ENCODE data around the gene MRGPRG.

The MRGPRG gene

GRCh38 chr11:3222941-3223915, 4.6 kb upstream of the MRGPRG start:
- Histone ChIP-seq H4K20me1 (ENCODE audit: insufficient read depth, low read length) (no peaks in the 10 kb centered on the region), H3K27ac (ENCODE audit: low read length) (peak overlapping the region; percentile 53), H3K4me1 (ENCODE audit: insufficient read depth, low read length) (peaks cover 23% of the 10 kb centered on the region), H3K4me2 (ENCODE audit: insufficient read depth, low read length) (peak overlapping the region; percentile 48), H2AFZ (ENCODE audit: low read depth, low read length) (no peak overlapping the region), H3K79me2 (ENCODE audit: insufficient read depth, low read length) (no peaks in the 10 kb centered on the region), H3K9ac (ENCODE audit: low read depth, low read length) (peak overlapping the region; percentile 26; the same call in 1 of the 2 replicates), H3K4me3 (ENCODE audit: low read depth in 1 of 2, low read length in 2 of 2) (peak overlapping the region in 1 of 2 experiments; percentile 2; a peak in 1 of 4 replicates), H3K27me3 (ENCODE audit: insufficient read depth, low read length, poor library complexity) (no peaks in the 10 kb centered on the region), H3K36me3 (ENCODE audit: insufficient read depth, low read length) (no peaks in the 10 kb centered on the region), H3K9me3 (ENCODE audit: insufficient read depth, low read length, severe bottlenecking) (no peaks in the 10 kb centered on the region)
- ATAC-seq (ENCODE audit: insufficient read depth, low read depth) (peak; percentile 91), DNase-seq (peak; percentile 83)
- TF ChIP-seq CTCF (IDR thresholded peaks at IDR 0.05; ENCODE audit: borderline replicate concordance, extremely low read depth, low read length, poor library complexity, severe bottlenecking) (no peak), EZH2 (IDR thresholded peaks at IDR 0.05; ENCODE audit: borderline replicate concordance, low read depth, low read length, severe bottlenecking) (no peak)

- DNase-seq, result no peak
- peaks cover 28% of the 10 kb centered on the region for H3K4me1 ChIP-seq (ENCODE audit: insufficient read depth, low read length)
- TF ChIP-seq EZH2 (IDR thresholded peaks at IDR 0.05; ENCODE audit: borderline replicate concordance, low read depth, low read length, severe bottlenecking), result no peak
- TF ChIP-seq CTCF (IDR thresholded peaks at IDR 0.05; ENCODE audit: borderline replicate concordance, extremely low read depth, low read length, poor library complexity, severe bottlenecking), result no peak
- no peaks in the 10 kb centered on the region for H3K79me2 ChIP-seq (ENCODE audit: insufficient read depth, low read length)
- no peak overlapping the region for H2AFZ ChIP-seq (ENCODE audit: low read depth, low read length)
- H3K4me2 ChIP-seq (ENCODE audit: insufficient read depth, low read length), result peak overlapping the region; percentile 48
- H3K27me3 ChIP-seq (ENCODE audit: insufficient read depth, low read length, poor library complexity), result no peaks in the 10 kb centered on the region
- no peak for ATAC-seq (ENCODE audit: insufficient read depth, low read depth)
- no peaks in the 10 kb centered on the region for H4K20me1 ChIP-seq (ENCODE audit: insufficient read depth, low read length)
- H3K9ac ChIP-seq (ENCODE audit: low read depth, low read length), result peak overlapping the region; percentile 26; the same call in 1 of the 2 replicates
- H3K36me3 ChIP-seq (ENCODE audit: insufficient read depth, low read length), result no peaks in the 10 kb centered on the region
- no peaks in the 10 kb centered on the region for H3K9me3 ChIP-seq (ENCODE audit: insufficient read depth, low read length, severe bottlenecking)
- peak overlapping the region; percentile 53 for H3K27ac ChIP-seq (ENCODE audit: low read length)
- no peak overlapping the region; a peak in 1 of 4 replicates for H3K4me3 ChIP-seq (ENCODE audit: low read depth in 1 of 2, low read length in 2 of 2)
Measured at GRCh38 chr11:3222003-3222855, 3.6 kb upstream of the MRGPRG start.

- ATAC-seq (ENCODE audit: insufficient read depth, low read depth) (no peak), DNase-seq (no peak)
- H3K4me3 ChIP-seq (ENCODE audit: low read depth in 1 of 2, low read length in 2 of 2), result no peak overlapping the region
- no peaks in the 10 kb centered on the region for H3K9me3 ChIP-seq (ENCODE audit: insufficient read depth, low read length, severe bottlenecking)
- H3K79me2 ChIP-seq (ENCODE audit: insufficient read depth, low read length), result no peaks in the 10 kb centered on the region
- TF ChIP-seq CTCF (IDR thresholded peaks at IDR 0.05; ENCODE audit: borderline replicate concordance, extremely low read depth, low read length, poor library complexity, severe bottlenecking), result no peak
- no peak for TF ChIP-seq EZH2 (IDR thresholded peaks at IDR 0.05; ENCODE audit: borderline replicate concordance, low read depth, low read length, severe bottlenecking)
- no peaks in the 10 kb centered on the region for H3K36me3 ChIP-seq (ENCODE audit: insufficient read depth, low read length)
- H3K27me3 ChIP-seq (ENCODE audit: insufficient read depth, low read length, poor library complexity), result no peaks in the 10 kb centered on the region
- H2AFZ ChIP-seq (ENCODE audit: low read depth, low read length), result no peak overlapping the region
- peaks cover 32% of the 10 kb centered on the region for H3K4me1 ChIP-seq (ENCODE audit: insufficient read depth, low read length)
- H3K4me2 ChIP-seq (ENCODE audit: insufficient read depth, low read length), result no peak overlapping the region
- H3K9ac ChIP-seq (ENCODE audit: low read depth, low read length), result no peak overlapping the region
- no peaks in the 10 kb centered on the region for H4K20me1 ChIP-seq (ENCODE audit: insufficient read depth, low read length)
- H3K27ac ChIP-seq (ENCODE audit: low read length), result no peak overlapping the region
Measured at GRCh38 chr11:3221408-3222002, 2.9 kb upstream of the MRGPRG start.
